H1 (cell line): ENCODE data around the gene SLC44A1.

Experiments used
- CBX5 ChIP-seq: fragments of 300-800, 300-1000 bp; sonication (generic); IDR thresholded peaks from 2 replicates; pipeline ENCODE4 v1.7.1; 2016; ENCODE audit warnings: antibody characterized with exemption, low read length, low read depth
- CTCF ChIP-seq, 3 experiments: IDR thresholded peaks; 1 replicate in 2 of 3; 2 replicates in 1 of 3; pipeline versions ENCODE4 v1.5.1 to v1.6.1; 2011; ENCODE audit warnings: low read length in 3 of 3, mild to moderate bottlenecking in 3 of 3, inconsistent platforms in 2 of 3, low read depth in 1 of 3, moderate library complexity in 1 of 3; ENCODE audit not compliant: insufficient read depth in 1 of 3; ENCODE audit errors: control extremely low read depth in 1 of 3
- EZH2 ChIP-seq: fragments of 200-600 bp; sonication (generic); IDR thresholded peaks from 2 replicates; pipeline ENCODE4 v1.7.1; 2012; ENCODE audit warnings: low read depth, mild to moderate bottlenecking, moderate library complexity, low read length, inconsistent platforms; ENCODE audit not compliant: severe bottlenecking
- JUN ChIP-seq: IDR thresholded peaks from 2 replicates; pipeline ENCODE4 v1.6.1; 2011; ENCODE audit warnings: low read depth, mild to moderate bottlenecking, improper control_type of control experiment, low read length
- JUND ChIP-seq: IDR thresholded peaks from 2 replicates; pipeline ENCODE4 v1.6.1; 2011; ENCODE audit warnings: mild to moderate bottlenecking, improper control_type of control experiment, low read length
- MAFK ChIP-seq: IDR thresholded peaks from 2 replicates; pipeline ENCODE4 v1.6.1; 2012; ENCODE audit warnings: low read depth, mild to moderate bottlenecking, improper control_type of control experiment, low read length
- POLR2A ChIP-seq, 2 experiments: IDR thresholded peaks; 1 replicate in 1 of 2; 2 replicates in 1 of 2; pipeline ENCODE4 v1.6.1; 2011; ENCODE audit warnings: low read depth in 2 of 2, low read length in 2 of 2, mild to moderate bottlenecking in 2 of 2; ENCODE audit errors: control extremely low read depth in 1 of 2
- POLR2AphosphoS5 ChIP-seq: IDR thresholded peaks from 2 replicates; pipeline ENCODE4 v1.6.1; 2011; ENCODE audit warnings: low read depth, low read length
- TBP ChIP-seq: IDR thresholded peaks from 2 replicates; pipeline ENCODE4 v1.6.1; 2011; ENCODE audit warnings: low read depth, low read length, improper control_type of control experiment
- TCF12 ChIP-seq: IDR thresholded peaks from 2 replicates; pipeline ENCODE4 v1.6.1; 2011; ENCODE audit warnings: low read depth, mild to moderate bottlenecking, low read length

- no peak for TF ChIP-seq MAFK
- no peak for TF ChIP-seq JUN
- TF ChIP-seq POLR2A (IDR thresholded peaks at IDR 0.05; ENCODE audit: control extremely low read depth in 1 of 2, low read depth in 2 of 2, low read length in 2 of 2), result no peak
- no peak for TF ChIP-seq CTCF (IDR thresholded peaks at IDR 0.05; ENCODE audit: control extremely low read depth in 1 of 3, insufficient read depth in 1 of 3, low read depth in 1 of 3, low read length in 3 of 3)
- TF ChIP-seq POLR2AphosphoS5, result no peak
- no peak for TF ChIP-seq CBX5
- TF ChIP-seq TCF12, result no peak
- TF ChIP-seq EZH2, result no peak
- TF ChIP-seq JUND, result no peak
- no peak for TF ChIP-seq TBP
Measured at GRCh38 chr9:105262497-105262896, 18.0 kb downstream of the SLC44A1 start.
